Skeletal muscle tissue (tissue), 4 donors: Measurements from ENCODE around the gene MARVELD1. TPM values are rescaled to one million over a fixed set of nuclear protein-coding genes. Genes with fewer than 3 reads are reported as not detected.
A peak's percentile ranks its signal among the peaks of the same experiment; 100 is the strongest.

Source experiments
- H3K27ac ChIP-seq: one replicate; pipeline ENCODE4 v1.7.0; 2013; ENCODE audit warnings: mild to moderate bottlenecking, low read depth, low read length, inconsistent platforms
- H3K27me3 ChIP-seq, 3 donors: one replicate each; pipeline ENCODE4 v1.7.0; 2013; ENCODE audit warnings: low read length in 3 of 3; ENCODE audit not compliant: control insufficient read depth in 3 of 3, insufficient read depth in 3 of 3
- H3K36me3 ChIP-seq, 3 donors: one replicate each; pipeline ENCODE4 v1.7.0; 2013; ENCODE audit warnings: low read length in 3 of 3; ENCODE audit not compliant: control insufficient read depth in 3 of 3, insufficient read depth in 3 of 3
- H3K4me1 ChIP-seq, 3 donors: one replicate each; pipeline ENCODE4 v1.7.0; 2013; ENCODE audit warnings: low read length in 3 of 3, mild to moderate bottlenecking in 3 of 3; ENCODE audit not compliant: control insufficient read depth in 3 of 3, insufficient read depth in 3 of 3
- H3K4me3 ChIP-seq, 3 donors: one replicate each; pipeline ENCODE4 v1.7.0; 2013; ENCODE audit warnings: low read length in 3 of 3
- H3K9ac ChIP-seq, 3 donors: one replicate each; pipeline ENCODE4 v1.7.0; 2013; ENCODE audit warnings: low read length in 3 of 3, mild to moderate bottlenecking in 3 of 3, moderate library complexity in 2 of 3, low read depth in 1 of 3
- H3K9me3 ChIP-seq, 3 donors: one replicate each; pipeline ENCODE4 v1.7.0; 2013; ENCODE audit warnings: low read length in 3 of 3; ENCODE audit not compliant: control insufficient read depth in 3 of 3
- total RNA-seq: library from RNA; depleted of rRNA; stranded (reverse); fragments of >200 nt; gene quantifications from one replicate; pipeline ENCODE4 v1.2.3, GENCODE V29; 2014
- donor health status: Osteomylitis.

The MARVELD1 gene
- total RNA-seq, 1 donor from 2014 or later = 17.2 TPM

DNA sequence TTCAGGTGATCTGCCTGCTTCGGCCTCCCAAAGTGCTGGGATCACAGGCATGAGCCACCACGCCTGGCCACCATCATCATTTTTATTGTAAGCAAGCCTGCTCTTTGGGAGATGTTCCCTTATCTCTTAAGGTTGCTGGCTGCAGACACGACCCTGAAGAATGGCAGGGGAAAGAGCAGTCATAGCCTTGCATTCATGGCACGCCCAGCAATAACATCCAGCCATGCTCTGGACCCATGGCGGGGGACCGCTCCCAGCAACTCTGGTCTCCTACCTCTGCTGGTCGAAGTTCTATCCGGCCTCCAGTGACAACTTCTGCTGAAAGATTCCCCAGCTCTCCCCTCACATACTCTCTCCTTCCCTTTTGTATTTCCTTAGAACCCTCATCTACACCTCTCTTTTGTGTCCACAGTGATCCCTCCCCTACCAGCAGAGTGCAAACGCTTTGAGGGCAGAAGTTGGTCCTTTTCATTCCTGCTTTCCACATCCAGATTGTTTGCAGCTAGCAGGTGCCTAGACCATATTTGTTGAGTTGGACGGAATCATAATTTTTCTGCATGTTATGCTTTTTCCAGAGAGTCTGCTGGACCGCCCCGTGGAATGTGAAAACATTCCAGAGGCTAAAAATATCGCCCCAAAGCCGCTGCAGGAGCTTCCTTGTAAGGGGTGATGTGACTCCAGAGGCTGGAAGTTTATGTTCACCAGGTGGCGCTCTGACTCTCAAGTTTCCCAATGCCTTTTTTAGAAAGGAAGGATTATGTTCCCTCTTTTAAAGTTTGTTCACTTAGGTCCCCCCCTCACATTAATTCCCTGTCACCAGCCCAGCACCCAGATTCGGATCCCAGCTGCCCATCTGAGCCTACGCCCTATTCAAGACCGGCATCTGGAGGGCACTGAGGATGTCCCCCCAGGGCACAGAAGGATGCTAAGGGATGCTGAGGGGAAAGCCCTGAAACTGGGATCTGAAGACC is 4.3 kb upstream of the MARVELD1 start:
- Histone ChIP-seq H3K9me3 (no peaks in the 10 kb centered on the region), H3K27me3 (peaks cover 0 to 3% (median 0%) of the 10 kb centered on the region in 3 donors), H3K4me1 (peaks cover 0 to 21% (median 17%) of the 10 kb centered on the region in 3 donors), H3K27ac (no peak overlapping the region), H3K4me3 (no peak overlapping the region), H3K9ac (no peak overlapping the region), H3K36me3 (no peaks in the 10 kb centered on the region)

GRCh38 chr10:97711640-97712572 is 1.6 kb upstream of the MARVELD1 start:
- Histone ChIP-seq H3K9ac (no peak overlapping the region), H3K27ac (no peak overlapping the region), H3K27me3 (peaks cover 0 to 13% (median 0%) of the 10 kb centered on the region in 3 donors), H3K4me1 (peaks cover 13 to 23% (median 17%) of the 10 kb centered on the region in 3 donors), H3K36me3 (no peaks in the 10 kb centered on the region), H3K4me3 (no peak overlapping the region), H3K9me3 (no peaks in the 10 kb centered on the region)

DNA sequence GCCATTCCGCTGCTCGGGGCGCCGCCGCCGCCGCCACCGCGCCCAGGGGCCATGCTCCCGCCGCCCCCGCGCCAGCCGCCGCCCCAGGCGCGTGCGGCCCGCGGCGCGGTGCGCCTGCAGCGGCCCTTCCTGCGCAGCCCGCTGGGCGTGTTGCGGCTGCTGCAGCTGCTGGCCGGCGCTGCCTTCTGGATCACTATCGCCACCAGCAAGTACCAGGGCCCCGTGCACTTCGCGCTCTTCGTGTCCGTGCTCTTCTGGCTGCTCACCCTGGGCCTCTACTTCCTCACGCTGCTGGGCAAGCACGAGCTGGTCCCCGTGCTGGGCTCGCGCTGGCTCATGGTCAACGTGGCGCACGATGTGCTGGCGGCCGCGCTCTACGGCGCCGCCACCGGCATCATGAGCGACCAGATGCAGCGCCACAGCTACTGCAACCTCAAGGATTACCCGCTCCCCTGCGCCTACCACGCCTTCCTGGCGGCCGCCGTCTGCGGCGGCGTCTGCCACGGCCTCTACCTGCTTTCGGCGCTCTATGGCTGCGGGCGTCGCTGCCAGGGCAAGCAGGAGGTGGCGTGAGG is 383 bp downstream of the MARVELD1 start:
- Histone ChIP-seq H3K4me3 (peak overlapping the region; percentile 72 to 83 (median 82)), H3K27ac (peak overlapping the region; percentile 68), H3K9me3 (no peaks in the 10 kb centered on the region), H3K27me3 (peaks cover 0 to 13% (median 0%) of the 10 kb centered on the region in 3 donors), H3K9ac (peak overlapping the region; percentile 60 to 83 (median 75)), H3K36me3 (peaks cover 0 to 5% (median 0%) of the 10 kb centered on the region in 3 donors), H3K4me1 (peaks cover 20 to 32% (median 26%) of the 10 kb centered on the region in 3 donors)

GRCh38 chr10:97714401-97715258 is 1.1 kb downstream of the MARVELD1 start:
- H3K9ac ChIP-seq = peak overlapping the region; percentile 60 to 83 (median 75)
- H3K4me3 ChIP-seq = peak overlapping the region; percentile 72 to 83 (median 82)
- peaks cover 0 to 5% (median 0%) of the 10 kb centered on the region in 3 donors for H3K36me3 ChIP-seq
- H3K27me3 ChIP-seq = peaks cover 0 to 12% (median 0%) of the 10 kb centered on the region in 3 donors
- no peaks in the 10 kb centered on the region for H3K9me3 ChIP-seq
- H3K27ac ChIP-seq = peak overlapping the region; percentile 68
- H3K4me1 ChIP-seq = peaks cover 26 to 28% (median 27%) of the 10 kb centered on the region in 3 donors

- Histone ChIP-seq H3K36me3 (peaks cover 0 to 5% (median 0%) of the 10 kb centered on the region in 3 donors), H3K9ac (peak overlapping the region in 2 of 3 donors; percentile 53 to 83), H3K27me3 (peaks cover 0 to 10% (median 0%) of the 10 kb centered on the region in 3 donors), H3K4me3 (peak overlapping the region; percentile 54 to 83 (median 82)), H3K27ac (peak overlapping the region; percentile 68), H3K9me3 (no peaks in the 10 kb centered on the region), H3K4me1 (peaks cover 24 to 28% (median 28%) of the 10 kb centered on the region in 3 donors)
Observed at GRCh38 chr10:97715259-97715874, 1.8 kb downstream of the MARVELD1 start.

DNA sequence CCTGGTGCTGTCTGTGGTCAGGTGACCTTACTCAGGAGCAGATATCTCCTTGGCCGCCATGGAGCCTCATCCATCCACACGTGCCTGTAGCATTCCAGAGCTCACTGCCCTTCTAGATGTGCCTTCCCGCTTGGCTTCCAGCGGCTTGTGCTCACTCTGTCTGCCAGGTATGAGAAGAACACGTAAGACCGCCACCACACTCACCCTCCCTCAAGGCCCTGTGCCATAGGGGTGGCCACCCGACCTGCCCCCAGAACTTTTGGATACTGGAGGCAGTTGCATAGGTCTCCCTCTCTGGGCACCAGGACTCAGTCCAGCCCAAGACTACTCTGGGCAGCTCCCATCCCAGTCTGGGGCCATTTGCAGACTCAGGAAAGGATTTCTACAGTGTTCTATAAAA is 4.1 kb downstream of the MARVELD1 start:
- H3K27ac ChIP-seq = no peak overlapping the region
- no peaks in the 10 kb centered on the region for H3K9me3 ChIP-seq
- no peak overlapping the region for H3K4me3 ChIP-seq
- no peak overlapping the region for H3K9ac ChIP-seq
- H3K27me3 ChIP-seq = peaks cover 0 to 10% (median 0%) of the 10 kb centered on the region in 3 donors
- H3K36me3 ChIP-seq = peaks cover 0 to 5% (median 0%) of the 10 kb centered on the region in 3 donors
- peaks cover 21 to 28% (median 23%) of the 10 kb centered on the region in 3 donors for H3K4me1 ChIP-seq

- Histone ChIP-seq H3K9ac (no peak overlapping the region), H3K36me3 (peaks cover 0 to 5% (median 0%) of the 10 kb centered on the region in 3 donors), H3K27me3 (peaks cover 0 to 10% (median 0%) of the 10 kb centered on the region in 3 donors), H3K4me1 (peaks cover 17 to 28% (median 18%) of the 10 kb centered on the region in 3 donors), H3K9me3 (no peaks in the 10 kb centered on the region), H3K4me3 (no peak overlapping the region), H3K27ac (no peak overlapping the region)
Observed at GRCh38 chr10:97718178-97718577, 4.6 kb downstream of the MARVELD1 start.

- Histone ChIP-seq H3K4me3 (no peak overlapping the region), H3K9ac (peak overlapping the region in 1 of 3 donors; percentile 1), H3K27ac (no peak overlapping the region), H3K9me3 (no peaks in the 10 kb centered on the region), H3K4me1 (peaks cover 15 to 28% (median 16%) of the 10 kb centered on the region in 3 donors), H3K27me3 (peaks cover 0 to 10% (median 0%) of the 10 kb centered on the region in 3 donors), H3K36me3 (peaks cover 0 to 5% (median 0%) of the 10 kb centered on the region in 3 donors)
Observed at GRCh38 chr10:97718659-97719142, 5.2 kb downstream of the MARVELD1 start.
